CD4-positive, alpha-beta T cell treated with Interferon gamma for 1 hour (primary cell): ENCODE results near the gene SOHLH1.

Experiments
- DNase-seq: peaks from one replicate; pipeline ENCODE4 v3.0.0-alpha.2; 2020

Gene SOHLH1

DNA sequence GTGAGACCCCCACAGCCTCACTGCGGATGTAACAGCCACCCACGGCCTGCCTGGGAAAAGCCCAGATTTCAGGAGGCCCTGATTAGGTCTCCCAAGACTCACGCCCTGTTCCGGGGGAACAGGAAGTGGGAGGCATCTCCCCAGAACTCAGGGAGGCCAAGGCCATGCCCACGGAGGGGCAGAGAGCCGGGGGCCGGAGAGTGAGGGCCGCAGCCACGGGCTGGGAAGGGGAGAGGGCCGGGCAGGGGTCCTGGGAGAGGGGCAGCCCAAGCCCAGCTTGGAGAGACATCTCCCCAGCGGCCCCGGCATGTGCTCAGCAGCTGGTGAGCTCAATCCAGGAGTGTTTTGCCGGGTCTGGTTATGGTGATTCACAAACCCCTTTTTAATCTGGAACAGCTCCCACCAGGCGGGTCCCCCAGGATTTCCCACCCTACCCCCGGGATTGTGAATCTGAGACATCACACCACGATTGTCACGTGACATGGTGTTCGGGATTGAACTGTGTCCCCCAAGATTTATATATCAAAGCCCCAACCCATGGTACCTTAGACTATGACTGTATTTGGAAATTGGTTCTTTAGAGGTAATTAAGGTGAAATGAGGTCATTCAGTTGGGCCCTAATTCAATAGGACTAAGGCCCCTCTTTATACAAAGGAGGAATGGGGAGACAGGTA, 29.3 kb upstream of the SOHLH1 start:
- DNase-seq, result no peak

DNA sequence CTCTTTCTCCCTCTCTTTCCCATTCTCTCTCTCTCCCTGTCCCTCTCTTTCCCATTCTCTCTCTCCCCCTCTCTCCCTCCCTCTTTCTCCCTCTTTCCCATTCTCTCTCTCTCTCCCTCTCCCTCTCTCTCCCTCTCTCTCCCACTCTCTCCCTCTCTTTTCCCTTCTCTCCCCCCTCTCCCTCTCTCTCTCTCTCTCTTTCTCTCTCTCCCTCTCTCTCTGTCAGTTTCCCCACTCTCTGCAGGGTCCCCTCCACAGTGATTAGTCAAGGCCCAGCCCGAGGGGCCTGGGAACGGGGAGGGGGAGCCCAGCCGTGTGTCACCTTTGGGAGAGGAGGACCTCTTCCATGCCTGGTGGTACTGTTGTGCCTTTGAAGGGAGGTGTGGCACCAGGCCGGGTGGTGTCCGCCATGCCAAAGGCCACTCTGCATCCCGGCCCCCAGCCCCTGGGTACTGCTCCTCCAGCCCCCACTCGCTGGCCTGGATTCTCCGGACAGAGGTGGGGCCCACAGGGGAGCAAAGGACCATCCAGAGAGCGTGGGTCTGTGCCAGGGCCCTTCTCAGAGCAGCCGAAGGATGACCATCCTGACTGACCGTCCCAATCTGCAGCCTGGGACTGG, 28.1 kb upstream of the SOHLH1 start:
- no peak for DNase-seq

DNA sequence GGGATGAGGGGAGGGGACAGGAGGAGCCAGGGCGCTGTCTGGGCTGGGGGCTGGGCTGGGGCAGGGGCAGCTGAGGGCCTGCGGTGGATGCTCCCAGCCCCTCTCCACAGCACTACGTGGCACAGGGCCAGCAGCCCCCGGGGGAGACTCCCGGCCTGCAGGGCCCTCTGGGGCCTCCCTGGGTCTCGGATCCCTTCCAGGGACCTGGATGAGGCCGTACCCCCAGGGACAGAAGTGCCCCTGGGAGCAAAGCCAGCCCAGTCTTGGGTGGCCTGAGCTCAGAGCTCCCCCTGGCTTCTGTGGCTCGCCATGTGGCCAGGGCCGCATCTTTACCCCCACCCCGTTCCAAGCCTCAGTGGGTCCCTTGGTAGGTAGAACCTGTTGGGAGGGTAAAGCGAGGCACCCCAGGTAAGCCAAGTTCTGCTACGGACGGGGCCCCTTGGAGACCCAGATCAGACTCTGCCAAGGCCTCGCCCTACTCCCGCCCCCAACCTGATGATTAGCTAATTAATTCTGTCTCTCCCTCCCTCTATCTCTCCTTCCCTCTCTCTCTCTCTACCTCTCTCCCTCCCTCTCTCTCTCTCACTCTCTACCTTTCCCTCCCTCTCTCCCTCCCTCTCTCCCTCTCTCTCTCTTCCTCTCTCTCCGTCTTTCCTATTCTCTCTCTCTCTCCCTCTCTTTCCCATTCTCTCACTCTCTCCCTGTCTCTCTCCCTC, 27.0 kb upstream of the SOHLH1 start:
- no peak for DNase-seq

DNA sequence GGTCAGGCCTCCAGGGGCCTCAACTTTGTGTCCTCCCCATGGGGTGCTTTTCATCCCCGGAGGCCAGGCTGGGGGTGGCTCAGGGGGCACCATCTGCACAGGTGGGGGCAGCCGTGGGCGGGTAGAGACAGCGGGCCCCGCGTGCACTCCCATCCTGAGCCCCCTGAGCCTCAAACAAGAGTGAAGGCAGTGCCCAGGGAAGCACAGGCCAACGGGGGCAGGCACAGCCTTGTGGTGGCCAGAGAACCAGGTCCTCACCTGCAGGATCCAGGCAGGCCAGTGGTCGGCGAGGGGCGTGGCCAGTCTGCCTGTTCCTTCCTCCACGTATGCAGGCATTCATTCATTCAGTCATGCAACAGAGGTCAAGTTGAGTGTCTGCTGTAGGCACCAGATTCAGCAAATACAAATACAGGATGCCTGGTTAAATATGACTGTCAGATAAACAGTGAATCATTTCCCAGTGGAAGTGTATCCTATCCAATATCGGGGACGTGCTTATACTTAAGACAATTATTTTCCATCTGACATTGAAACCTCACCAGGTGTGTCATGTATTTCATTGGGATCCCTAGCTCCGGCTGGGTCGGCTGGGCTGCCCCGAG, 25.0 kb upstream of the SOHLH1 start:
- DNase-seq, result no peak

DNA sequence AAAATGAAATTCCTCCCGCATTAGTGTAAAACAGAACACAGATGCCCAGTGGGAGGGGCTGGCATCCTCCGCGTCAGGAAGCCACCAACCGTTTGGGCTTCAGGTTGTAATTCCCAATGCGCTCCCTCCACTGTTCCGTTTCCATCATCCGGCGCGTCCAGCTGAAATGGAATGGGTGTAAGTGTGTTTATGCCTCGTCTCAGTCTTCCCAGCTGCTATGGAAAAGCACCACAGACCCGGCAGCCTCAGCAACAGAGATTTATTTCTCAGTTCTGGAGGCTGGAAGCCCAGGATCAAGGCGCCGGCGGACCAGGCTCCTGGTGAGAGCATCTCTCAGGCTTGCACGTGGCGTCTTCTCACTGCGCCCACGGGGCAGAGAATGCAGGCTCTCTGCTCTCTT, 23.1 kb upstream of the SOHLH1 start:
- no peak for DNase-seq

DNA sequence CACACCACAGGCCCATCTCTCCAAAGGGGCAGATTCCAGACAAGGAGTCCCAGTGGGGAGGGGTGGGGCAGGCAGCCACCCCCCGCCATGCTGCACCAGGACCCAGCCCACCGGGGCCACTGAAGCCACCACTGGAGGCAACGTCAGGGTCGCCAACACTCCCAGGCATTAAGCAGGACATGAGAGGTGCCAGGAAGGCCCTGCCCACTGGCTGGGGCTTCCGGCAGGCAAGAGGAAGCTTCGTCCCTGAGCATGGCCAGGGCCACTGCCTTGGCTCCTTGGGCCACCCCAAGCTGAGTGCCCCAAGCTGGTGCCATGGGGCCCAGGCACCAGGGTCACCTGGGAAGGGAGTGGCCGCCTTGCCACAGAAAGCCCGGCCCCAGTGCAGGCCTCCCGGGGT, 20.2 kb upstream of the SOHLH1 start:
- DNase-seq, result no peak

DNA sequence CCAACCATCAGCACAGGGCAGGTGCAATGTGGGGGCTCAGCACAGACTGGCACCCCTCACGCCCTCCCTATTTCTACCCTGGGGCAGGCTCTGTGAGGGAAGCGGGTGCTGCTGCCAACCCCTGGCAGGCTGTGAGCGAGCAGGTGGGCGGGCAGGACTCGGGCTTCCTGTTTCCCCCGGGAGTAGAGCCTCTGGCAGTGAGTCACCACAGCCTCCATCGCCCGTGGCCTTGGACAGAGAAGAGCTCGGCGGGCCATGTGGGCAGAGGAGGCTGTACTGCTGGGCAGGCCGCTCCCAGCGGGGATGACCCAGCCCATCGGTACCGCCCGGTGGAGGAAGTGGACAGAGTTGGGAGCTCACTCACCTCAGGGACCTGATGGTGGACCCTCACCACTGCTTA, 19.3 kb upstream of the SOHLH1 start:
- no peak for DNase-seq

DNA sequence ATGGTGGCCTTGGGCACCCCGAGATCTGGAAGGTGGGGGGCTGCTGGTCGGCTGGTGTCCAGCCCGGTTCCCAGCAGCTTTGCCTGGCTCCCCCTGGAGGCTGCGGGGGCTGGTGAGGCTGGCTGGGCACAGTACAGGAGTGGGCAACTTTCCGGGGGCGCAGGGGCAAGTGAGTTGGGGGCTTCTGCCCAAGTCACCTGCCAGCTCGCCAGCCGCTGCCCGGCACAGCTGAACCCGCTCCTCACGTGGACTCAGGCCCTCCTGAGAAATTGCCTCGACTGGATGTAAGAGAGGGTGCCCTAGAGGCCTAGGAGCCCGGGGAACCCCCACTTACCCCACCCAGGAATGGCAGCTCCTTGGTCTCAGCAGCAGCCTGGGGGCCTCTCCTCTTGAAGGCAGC, 18.1 kb upstream of the SOHLH1 start:
- no peak for DNase-seq

DNA sequence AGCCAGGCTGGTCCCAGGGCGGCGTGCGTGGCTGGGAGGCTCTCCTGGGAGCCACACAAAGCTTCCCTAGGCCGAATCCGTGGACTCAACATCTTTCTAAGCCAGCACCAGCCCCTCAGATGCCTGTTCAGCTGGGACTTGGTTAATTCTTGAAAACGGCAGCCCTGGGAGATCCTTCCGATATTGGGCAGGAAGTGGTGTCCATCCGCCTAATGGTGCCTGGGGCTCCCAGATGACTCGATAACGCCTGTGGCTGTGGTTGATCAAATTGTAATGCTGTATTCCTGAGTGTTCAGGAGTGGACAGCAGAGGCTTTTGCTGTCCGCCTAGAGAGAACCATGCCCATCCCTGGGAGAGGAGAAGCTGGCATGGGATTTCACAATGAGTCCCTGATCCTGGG, 16.8 kb upstream of the SOHLH1 start:
- DNase-seq, result no peak

DNA sequence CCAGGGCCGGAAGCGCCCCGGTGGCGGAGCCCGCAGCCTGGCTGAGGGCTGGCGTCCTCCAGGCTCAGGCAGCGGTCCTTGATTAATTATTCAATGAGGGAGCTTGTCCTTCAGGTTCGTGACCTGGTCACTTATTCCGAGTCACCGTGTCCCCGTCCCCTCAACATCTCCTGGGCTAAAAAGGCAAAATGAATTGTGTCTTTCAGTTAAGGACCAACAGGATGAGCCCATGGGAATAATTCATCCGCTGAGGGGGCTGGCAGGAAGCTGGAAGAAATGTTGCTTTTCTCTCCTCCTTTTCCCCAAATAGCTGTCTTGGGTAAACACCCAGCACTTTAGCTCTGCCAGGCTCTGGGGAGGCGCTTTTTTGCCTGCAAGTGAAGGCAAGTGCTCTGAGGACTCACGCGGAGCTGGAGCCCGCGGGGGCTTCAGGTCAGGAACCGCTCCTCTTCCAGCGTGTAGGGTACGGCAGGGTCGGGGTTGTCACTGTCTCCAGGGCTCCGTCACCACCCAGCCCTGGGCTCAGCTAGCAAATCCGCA, 15.8 kb upstream of the SOHLH1 start:
- DNase-seq, result no peak

DNA sequence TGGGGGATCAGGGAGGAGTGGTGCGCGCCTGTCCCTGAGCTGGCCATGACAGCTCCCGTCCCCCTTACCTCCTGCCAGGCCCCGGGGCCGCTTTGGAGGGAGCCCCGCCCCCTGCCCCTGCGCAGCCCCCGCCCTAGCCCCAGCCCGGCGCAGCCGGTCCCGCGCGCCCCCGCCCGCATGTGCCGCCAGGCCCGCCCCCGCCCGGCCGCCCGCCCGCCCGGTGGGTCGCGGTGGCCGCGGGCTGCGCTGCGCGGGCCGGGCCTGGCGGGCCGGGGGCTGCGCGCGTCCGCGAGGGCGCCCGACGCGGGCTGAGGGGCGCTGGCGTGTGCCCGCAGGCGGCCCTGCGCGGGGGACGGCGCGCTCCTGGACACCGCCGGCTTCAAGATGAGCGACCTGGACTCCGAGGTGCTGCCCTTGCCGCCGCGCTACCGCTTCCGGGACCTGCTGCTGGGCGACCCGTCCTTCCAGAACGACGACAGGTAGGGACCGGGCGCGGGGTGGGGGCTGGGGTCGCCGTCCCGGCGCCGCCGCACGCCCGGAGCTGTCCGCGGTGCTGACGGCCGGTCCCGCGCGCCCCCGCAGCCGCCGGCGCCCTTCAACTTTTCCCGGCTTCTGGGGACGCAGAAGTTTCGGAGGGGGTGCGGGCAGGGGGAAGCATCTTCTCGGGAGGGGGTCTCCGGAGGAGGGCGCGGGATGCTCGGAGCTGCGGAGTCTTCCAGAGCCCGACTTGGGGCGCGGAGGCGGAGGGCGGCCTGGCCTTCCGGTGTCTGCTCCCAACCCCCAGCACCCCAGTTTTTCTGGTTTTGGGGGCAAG, 15.2 kb upstream of the SOHLH1 start:
- no peak for DNase-seq

DNA sequence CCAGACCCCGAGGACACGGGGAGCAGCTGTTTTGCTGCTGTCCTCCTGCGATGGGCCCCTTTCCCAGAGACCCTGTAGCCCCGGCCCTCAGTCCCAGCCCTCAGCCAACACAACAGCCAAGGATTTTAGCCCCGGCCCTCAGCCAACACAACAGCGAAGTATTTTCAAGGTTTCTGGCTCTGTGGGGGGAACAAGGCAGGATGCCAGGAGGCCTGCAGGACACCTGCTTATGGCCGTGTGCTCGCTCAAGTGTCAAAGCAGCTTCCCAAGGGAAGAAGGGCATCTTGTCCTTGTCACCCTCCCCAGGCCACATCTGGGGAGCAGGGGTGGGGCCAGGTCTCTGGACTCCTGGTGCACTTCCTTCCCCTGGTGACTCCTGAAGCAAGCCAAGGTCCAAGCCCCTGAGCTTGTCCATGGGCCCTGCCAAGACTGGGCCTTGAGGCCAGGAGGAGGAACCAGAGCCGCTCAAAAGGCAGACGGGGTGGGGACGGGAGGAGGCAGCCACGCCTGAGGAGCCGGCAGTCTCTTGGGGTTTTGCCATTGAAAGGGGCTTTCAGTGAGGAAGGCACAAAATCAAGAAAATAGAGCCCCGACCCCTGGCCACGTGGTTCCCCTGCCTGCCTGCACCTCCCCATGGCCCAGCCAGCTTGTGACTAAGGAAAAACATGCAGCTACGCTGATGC, 13.5 kb upstream of the SOHLH1 start:
- no peak for DNase-seq

DNA sequence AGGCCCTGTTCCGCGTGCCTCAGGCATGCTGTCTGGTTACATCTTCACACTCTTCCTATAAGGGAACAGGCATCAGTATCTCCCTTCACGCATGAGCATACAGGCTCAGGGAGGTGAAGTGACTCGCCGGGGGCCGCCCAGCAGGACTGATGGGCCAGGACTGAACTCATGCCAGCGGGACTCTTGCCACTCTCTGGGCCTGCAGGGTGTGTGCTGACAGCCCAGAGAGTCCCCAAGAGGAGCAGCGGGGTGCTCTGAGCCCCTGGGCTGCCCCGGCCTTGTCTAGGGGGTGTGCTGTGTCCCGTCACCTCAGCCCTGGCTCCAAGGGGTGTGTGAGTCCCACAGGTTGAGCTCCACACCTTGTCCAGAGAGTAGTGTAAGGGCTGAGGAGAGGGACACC, 12.6 kb upstream of the SOHLH1 start:
- no peak for DNase-seq

DNA sequence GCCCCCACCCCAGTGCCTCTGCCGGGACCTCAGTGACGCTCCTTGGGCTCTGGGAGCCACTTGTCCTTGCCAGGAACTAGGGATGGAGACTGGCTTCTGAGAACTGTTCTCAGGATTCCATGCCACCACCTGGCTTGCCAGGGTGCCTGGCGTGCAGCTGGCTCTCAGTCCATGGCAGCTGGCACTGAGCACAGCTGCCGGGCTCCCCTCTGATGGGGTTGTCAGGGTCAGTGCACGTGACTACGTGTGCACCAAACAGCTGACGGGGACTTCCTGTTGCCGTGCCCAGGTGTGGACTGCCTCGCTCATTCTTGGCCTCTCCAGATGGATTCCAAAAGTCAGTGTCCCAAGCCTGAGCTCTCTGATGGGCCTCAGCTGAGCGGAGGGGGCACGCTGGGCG, 12.1 kb upstream of the SOHLH1 start:
- DNase-seq, result no peak

DNA sequence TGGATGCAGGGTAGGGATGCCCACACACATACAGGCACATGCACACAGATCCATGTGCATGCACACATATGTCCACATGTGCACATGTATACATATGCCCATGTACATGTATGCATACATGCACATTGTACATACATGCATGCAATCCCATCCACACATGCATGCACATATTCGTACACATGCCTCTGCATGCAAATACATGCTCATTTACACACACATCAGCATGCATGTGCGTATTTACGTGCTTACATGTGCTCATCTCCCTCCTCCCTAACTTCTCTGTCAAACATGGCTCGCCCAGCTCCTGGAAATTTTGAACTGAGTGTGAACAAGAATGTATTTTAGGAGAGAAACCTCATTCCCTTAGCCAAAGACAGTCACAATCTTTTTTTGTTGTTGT, 8.9 kb upstream of the SOHLH1 start:
- DNase-seq, result no peak

DNA sequence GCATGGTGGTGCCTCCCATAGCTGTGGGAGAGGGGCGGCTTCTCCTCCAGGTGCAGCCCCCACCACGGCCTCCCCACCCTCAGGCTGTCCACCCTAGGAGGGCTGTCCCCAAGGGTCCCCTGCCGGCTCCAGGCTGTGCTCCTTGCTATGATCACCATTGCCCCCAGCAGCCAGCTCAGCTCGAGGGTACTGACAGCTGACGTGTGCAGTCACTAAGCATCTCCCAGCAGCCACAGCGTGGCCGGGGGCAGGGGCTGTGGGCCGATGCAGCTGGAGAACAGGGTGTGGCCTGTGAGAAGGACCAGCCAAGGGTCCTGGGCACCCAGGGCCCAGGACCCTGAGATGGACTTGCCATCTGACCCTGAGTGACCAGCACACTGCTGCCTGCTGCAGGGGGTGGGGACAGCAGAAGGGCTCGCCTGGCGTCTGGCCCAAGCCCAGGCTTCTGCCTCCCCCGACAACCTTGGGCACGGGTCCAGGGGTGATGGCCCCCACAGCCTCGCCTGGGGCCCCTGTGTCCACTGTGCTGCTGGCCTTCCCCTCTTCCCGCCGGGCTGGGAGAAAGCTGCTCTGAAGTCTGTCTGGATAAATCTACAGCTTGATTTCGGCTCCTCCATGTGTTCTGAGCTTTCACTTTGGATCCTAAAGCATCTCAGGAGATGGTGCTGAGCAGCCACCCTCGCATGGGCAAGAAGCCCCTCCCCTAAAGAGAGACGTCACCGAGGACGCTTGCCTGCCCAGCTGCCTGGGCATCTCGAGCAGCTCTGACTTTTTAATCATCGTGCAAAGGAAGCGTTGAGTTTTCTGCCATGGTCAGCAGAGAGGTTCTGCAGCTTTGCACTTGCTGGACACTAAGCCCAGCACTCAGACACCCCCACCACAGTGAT, 8.2 kb upstream of the SOHLH1 start:
- no peak for DNase-seq

DNA sequence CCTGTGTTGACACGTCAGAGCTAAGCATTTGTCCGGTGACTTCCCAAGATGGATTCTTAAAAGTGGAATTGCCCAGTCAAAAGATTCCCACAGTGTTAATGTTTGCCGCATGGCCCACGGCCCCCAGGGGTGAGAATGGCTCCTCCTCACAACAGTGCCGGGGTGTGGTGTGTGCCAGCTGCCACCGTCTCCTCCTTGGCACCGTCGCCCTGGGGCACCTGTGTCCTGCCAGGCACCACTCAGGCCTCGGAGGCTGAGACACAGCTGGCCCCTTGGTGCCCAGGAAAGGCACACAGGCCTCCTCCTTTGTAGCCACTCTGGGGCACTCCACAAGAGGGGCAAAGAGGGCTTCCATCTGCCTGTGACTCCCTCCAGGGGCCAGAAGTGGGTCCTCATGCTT, 7.0 kb upstream of the SOHLH1 start:
- no peak for DNase-seq

DNA sequence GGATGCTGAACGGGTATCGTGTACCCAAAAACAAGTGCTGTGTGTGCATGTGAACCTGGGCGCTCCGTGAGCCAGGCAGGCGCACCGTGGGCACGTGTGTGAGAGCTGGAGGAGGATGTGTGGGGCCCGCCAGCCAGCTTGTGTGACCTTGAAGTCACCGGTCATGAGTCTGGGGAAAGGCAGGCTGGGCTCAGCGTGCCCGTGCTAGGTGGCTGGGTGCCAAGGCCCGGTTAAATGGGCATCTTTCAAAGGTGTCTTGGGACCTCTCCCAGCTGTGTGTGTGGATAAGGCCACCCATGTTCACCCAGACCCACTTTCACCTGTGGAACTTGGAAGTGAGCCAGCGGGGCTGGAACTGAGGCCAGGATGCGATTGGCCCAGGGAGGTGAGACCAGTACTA, 6.1 kb upstream of the SOHLH1 start:
- DNase-seq, result no peak

DNA sequence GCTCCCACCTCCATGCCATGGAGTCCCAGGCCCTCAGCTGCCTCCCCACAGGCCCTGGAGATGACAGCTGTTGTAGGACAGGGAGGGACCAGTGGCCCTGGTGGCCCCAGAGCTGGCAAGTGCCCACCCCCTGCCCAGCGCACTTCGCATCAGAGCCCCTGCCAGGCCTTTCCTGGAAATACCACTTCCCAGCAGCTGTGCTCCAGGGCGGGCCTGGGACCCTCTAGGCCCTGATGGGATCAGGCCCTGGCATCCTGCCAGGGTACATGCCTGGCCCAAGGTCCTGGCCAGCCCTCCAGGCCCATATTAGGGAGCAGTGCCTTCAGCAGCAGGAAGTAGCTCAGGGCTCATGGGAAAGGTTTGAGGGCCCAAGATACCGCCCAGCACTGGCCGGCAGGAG, 5.2 kb upstream of the SOHLH1 start:
- no peak for DNase-seq

DNA sequence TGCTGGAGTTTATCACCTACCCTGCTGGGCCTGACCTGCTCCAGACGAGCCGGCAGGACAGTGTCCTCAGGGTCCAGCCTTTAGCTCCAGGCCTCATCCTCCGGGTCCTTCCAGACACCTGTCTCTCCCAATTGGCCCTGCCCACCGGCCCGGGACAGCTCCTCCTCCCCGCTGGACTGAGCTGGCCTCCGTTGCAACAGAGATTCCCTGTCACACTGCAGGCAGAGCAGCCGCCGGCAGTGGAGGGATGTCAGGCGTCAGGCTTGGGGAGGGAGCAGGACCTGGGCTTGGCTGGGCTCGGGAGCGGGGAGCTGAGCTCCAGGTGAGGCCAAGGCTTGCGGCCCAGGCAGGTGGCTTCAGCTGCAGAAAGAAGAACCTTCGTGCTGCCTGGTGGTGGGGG, 4.4 kb upstream of the SOHLH1 start:
- no peak for DNase-seq
